GM19238 (cell line): Measurements from ENCODE around the gene ETFRF1.
A peak's percentile ranks its signal among the peaks of the same experiment; 100 is the strongest.

Experiments used
- DNase-seq: peaks from one replicate; pipeline ENCODE4 v3.0.0; 2011; ENCODE audit warnings: low spot score; ENCODE audit not compliant: insufficient read length

The ETFRF1 gene

GRCh38 chr12:25213338-25213737 lies 18.3 kb downstream of the ETFRF1 start:
- no peak for DNase-seq

GRCh38 chr12:25236190-25236589 lies 41.2 kb downstream of the ETFRF1 start:
- no peak for DNase-seq

- no peak for DNase-seq
Measured at GRCh38 chr12:25236626-25237025, 41.6 kb downstream of the ETFRF1 start.

- no peak for DNase-seq
Measured at GRCh38 chr12:25241167-25242020, 46.4 kb downstream of the ETFRF1 start.

GRCh38 chr12:25242981-25243679 lies 48.1 kb downstream of the ETFRF1 start:
- DNase-seq = no peak

- no peak for DNase-seq
Measured at GRCh38 chr12:25243680-25243990, 48.6 kb downstream of the ETFRF1 start.

- no peak for DNase-seq
Measured at GRCh38 chr12:25245491-25245890, 50.5 kb downstream of the ETFRF1 start.

- DNase-seq = no peak
Measured at GRCh38 chr12:25248137-25248536, 53.1 kb downstream of the ETFRF1 start.

GRCh38 chr12:25248732-25249131 lies 53.7 kb downstream of the ETFRF1 start:
- no peak for DNase-seq

GRCh38 chr12:25249931-25250738 lies 55.1 kb downstream of the ETFRF1 start:
- peak; percentile 43 for DNase-seq

GRCh38 chr12:25250744-25251730 lies 56.0 kb downstream of the ETFRF1 start, which contains the start of gene KRAS:
Gene KRAS (minus strand): TSS chr12:25250929.
- peak; percentile 81 for DNase-seq

- no peak for DNase-seq
Measured at GRCh38 chr12:25251769-25252168, 56.7 kb downstream of the ETFRF1 start.

GRCh38 chr12:25252946-25253345 lies 57.9 kb downstream of the ETFRF1 start:
- no peak for DNase-seq

GRCh38 chr12:25253371-25254068 lies 58.5 kb downstream of the ETFRF1 start:
- no peak for DNase-seq

- no peak for DNase-seq
Measured at GRCh38 chr12:25254271-25254880, 59.3 kb downstream of the ETFRF1 start.
